SK-N-SH (cell line): ENCODE results near the gene PACSIN2.

ENCODE experiments used
- CTCF ChIP-seq: fragments of 200-600 bp; sonication (generic); IDR thresholded peaks from 2 replicates; pipeline ENCODE4 v1.6.1; 2017; ENCODE audit warnings: antibody characterized with exemption, mild to moderate bottlenecking, moderate library complexity
- EP300 ChIP-seq, 2 experiments: IDR thresholded peaks; 2 replicates each; pipeline versions ENCODE4 v1.4.0 to v1.6.1; 2012; ENCODE audit warnings: borderline replicate concordance in 1 of 2, low read depth in 1 of 2, low read length in 1 of 2
- MAX ChIP-seq: IDR thresholded peaks from 2 replicates; pipeline ENCODE4 v1.4.0; 2012; ENCODE audit warnings: low read depth
- MXI1 ChIP-seq: IDR thresholded peaks from 2 replicates; pipeline ENCODE4 v1.6.1; 2012; ENCODE audit warnings: mild to moderate bottlenecking, low read depth, low read length, improper control_type of control experiment
- POLR2AphosphoS5 ChIP-seq: IDR thresholded peaks from 2 replicates; pipeline ENCODE4 v1.6.1; 2012; ENCODE audit warnings: low read depth, low read length
- REST ChIP-seq: IDR thresholded peaks from 2 replicates; pipeline ENCODE4 v1.6.1; 2012; ENCODE audit warnings: mild to moderate bottlenecking, low read depth, low read length, moderate library complexity
- RFX5 ChIP-seq: IDR thresholded peaks from 2 replicates; pipeline ENCODE4 v1.6.1; 2012; ENCODE audit warnings: mild to moderate bottlenecking, improper control_type of control experiment, low read length
- TEAD4 ChIP-seq: IDR thresholded peaks from 2 replicates; pipeline ENCODE4 v1.4.0; 2012; ENCODE audit warnings: mild to moderate bottlenecking, borderline replicate concordance; ENCODE audit not compliant: insufficient read depth
- YY1 ChIP-seq: IDR thresholded peaks from 2 replicates; pipeline ENCODE4 v1.4.0; 2012; ENCODE audit warnings: low read depth, mild to moderate bottlenecking

GRCh38 chr22:42961810-42962209 lies 53.1 kb downstream of the PACSIN2 start:
- no peak for TF ChIP-seq POLR2AphosphoS5
- no peak for TF ChIP-seq YY1
- no peak for TF ChIP-seq RFX5
- no peak for TF ChIP-seq MAX
- no peak for TF ChIP-seq EP300 (IDR thresholded peaks at IDR 0.05; ENCODE audit: borderline replicate concordance in 1 of 2, low read depth in 1 of 2, low read length in 1 of 2)
- no peak for TF ChIP-seq CTCF
- no peak for TF ChIP-seq TEAD4
- no peak for TF ChIP-seq REST
- TF ChIP-seq MXI1: no peak
